H9 (cell line): Measurements from ENCODE around the gene HLA-DQB2. TPM values are rescaled to one million over a fixed set of nuclear protein-coding genes. Genes with fewer than 3 reads are reported as not detected.

Experiments used
- DNase-seq: peaks from one replicate; pipeline ENCODE4 v3.0.0-alpha.2; 2017
- H2AFZ ChIP-seq: one replicate; pipeline ENCODE4 v1.6.1; 2013; ENCODE audit warnings: mild to moderate bottlenecking, low read length, control low read depth, moderate library complexity
- H2AK5ac ChIP-seq: 2 replicates; pipeline ENCODE4 v1.6.1; 2013; ENCODE audit warnings: low read length, control low read depth, mixed read lengths; ENCODE audit not compliant: insufficient read length
- H2BK120ac ChIP-seq: one replicate; pipeline ENCODE4 v1.6.1; 2013; ENCODE audit warnings: low read depth, mild to moderate bottlenecking, low read length, control low read depth, inconsistent platforms; ENCODE audit not compliant: poor library complexity, severe bottlenecking
- H2BK12ac ChIP-seq: 2 replicates; pipeline ENCODE4 v1.6.1; 2013; ENCODE audit warnings: low read length, control low read depth, mixed read lengths, low read depth; ENCODE audit not compliant: insufficient read length
- H2BK15ac ChIP-seq: 2 replicates; pipeline ENCODE4 v1.6.1; 2013; ENCODE audit warnings: low read depth, low read length, control low read depth
- H2BK20ac ChIP-seq: one replicate; pipeline ENCODE4 v1.6.1; 2013; ENCODE audit warnings: low read depth, mild to moderate bottlenecking, low read length, control low read depth, inconsistent platforms; ENCODE audit not compliant: poor library complexity, severe bottlenecking
- H2BK5ac ChIP-seq: 2 replicates; pipeline ENCODE4 v1.6.1; 2013; ENCODE audit warnings: low read length, control low read depth, mixed read lengths; ENCODE audit not compliant: insufficient read length
- H3K14ac ChIP-seq: 2 replicates; pipeline ENCODE4 v1.6.1; 2013; ENCODE audit warnings: low read length, control low read depth; ENCODE audit not compliant: insufficient read depth
- H3K18ac ChIP-seq: 2 replicates; pipeline ENCODE4 v1.6.1; 2013; ENCODE audit warnings: low read depth, mild to moderate bottlenecking, mixed read lengths, low read length, control low read depth; ENCODE audit not compliant: insufficient read length
- H3K23ac ChIP-seq: 2 replicates; pipeline ENCODE4 v1.6.1; 2013; ENCODE audit warnings: low read length, control low read depth, mixed read lengths, low read depth; ENCODE audit not compliant: insufficient read length
- H3K23me2 ChIP-seq: 2 replicates; pipeline ENCODE4 v1.6.1; 2013; ENCODE audit warnings: low read depth, mild to moderate bottlenecking, mixed read lengths, low read length, control low read depth; ENCODE audit not compliant: insufficient read length, poor library complexity, severe bottlenecking
- H3K27ac ChIP-seq: 2 replicates; pipeline ENCODE4 v1.5.1; 2013; ENCODE audit warnings: low read length, control low read depth, mixed read lengths, low read depth; ENCODE audit not compliant: insufficient read length
- H3K27me3 ChIP-seq: 2 replicates; pipeline ENCODE4 v1.6.1; 2013; ENCODE audit warnings: low read length, control low read depth, inconsistent platforms; ENCODE audit not compliant: insufficient read depth
- H3K4ac ChIP-seq: 2 replicates; pipeline ENCODE4 v1.6.1; 2013; ENCODE audit warnings: low read depth, mild to moderate bottlenecking, control low read depth, inconsistent platforms, low read length, moderate library complexity
- H3K4me1 ChIP-seq: 2 replicates; pipeline ENCODE4 v1.6.1; 2013; ENCODE audit warnings: low read length, control low read depth, inconsistent platforms; ENCODE audit not compliant: insufficient read depth
- H3K4me2 ChIP-seq: 2 replicates; pipeline ENCODE4 v1.6.1; 2013; ENCODE audit warnings: low read length, control low read depth, mixed read lengths; ENCODE audit not compliant: insufficient read length, insufficient read depth
- H3K56ac ChIP-seq: 2 replicates; pipeline ENCODE4 v1.6.1; 2013; ENCODE audit warnings: low read depth, mild to moderate bottlenecking, mixed read lengths, low read length, control low read depth; ENCODE audit not compliant: insufficient read length
- H3K79me1 ChIP-seq: 2 replicates; pipeline ENCODE4 v1.6.1; 2013; ENCODE audit warnings: low read depth, mild to moderate bottlenecking, moderate library complexity, low read length, control low read depth, inconsistent platforms; ENCODE audit not compliant: insufficient read depth, poor library complexity, severe bottlenecking
- H3K79me2 ChIP-seq: 2 replicates; pipeline ENCODE4 v1.6.1; 2013; ENCODE audit warnings: low read length, control low read depth, inconsistent platforms; ENCODE audit not compliant: insufficient read depth
- H3K9ac ChIP-seq: 2 replicates; pipeline ENCODE4 v1.6.1; 2013; ENCODE audit warnings: low read length, control low read depth, mixed read lengths; ENCODE audit not compliant: insufficient read length; ENCODE audit errors: extremely low read depth
- H3K9me3 ChIP-seq: one replicate; pipeline ENCODE4 v1.6.1; 2013; ENCODE audit warnings: low read depth, low read length, inconsistent platforms; ENCODE audit not compliant: control insufficient read depth
- H3T11ph ChIP-seq: one replicate; pipeline ENCODE4 v1.6.1; 2013; ENCODE audit warnings: mild to moderate bottlenecking, low read length, control low read depth, inconsistent platforms
- H4K20me1 ChIP-seq: one replicate; pipeline ENCODE4 v1.6.1; 2013; ENCODE audit not compliant: control insufficient read depth, insufficient read length, insufficient read depth
- H4K5ac ChIP-seq: 2 replicates; pipeline ENCODE4 v1.6.1; 2013; ENCODE audit warnings: low read depth, mild to moderate bottlenecking, mixed read lengths, low read length, control low read depth; ENCODE audit not compliant: insufficient read length
- H4K8ac ChIP-seq: replicated peaks from 2 replicates; pipeline ENCODE4 v1.6.1; 2013; ENCODE audit warnings: low read length, control low read depth, mixed read lengths, low read depth; ENCODE audit not compliant: insufficient read length
- H4K91ac ChIP-seq: 2 replicates; pipeline ENCODE4 v1.6.1; 2013; ENCODE audit warnings: low read depth, mild to moderate bottlenecking, moderate library complexity, mixed read lengths, low read length, control low read depth; ENCODE audit not compliant: insufficient read length
- H3K27ac Mint-ChIP-seq, 3 experiments: 2 replicates in 2 of 3; 3 replicates in 1 of 3; pipeline ENCODE4 v1.8.0; 2020 to 2021; ENCODE audit warnings: mixed read lengths in 3 of 3, mild to moderate bottlenecking in 1 of 3, moderate library complexity in 1 of 3
- H3K27me3 Mint-ChIP-seq: 2 replicates; pipeline ENCODE4 v1.8.0; 2021; ENCODE audit warnings: low read depth, mild to moderate bottlenecking, moderate library complexity, mixed read lengths
- H3K36me3 Mint-ChIP-seq, 3 experiments: 2 replicates in 2 of 3; 3 replicates in 1 of 3; pipeline ENCODE4 v1.8.0; 2020 to 2021; ENCODE audit warnings: low read depth in 3 of 3, mixed read lengths in 3 of 3; ENCODE audit not compliant: insufficient read depth in 1 of 3
- H3K4me1 Mint-ChIP-seq, 2 experiments: 2 replicates each; pipeline ENCODE4 v1.8.0; 2020; ENCODE audit warnings: mixed read lengths in 2 of 2
- H3K4me3 Mint-ChIP-seq, 2 experiments: 2 replicates in 1 of 2; 3 replicates in 1 of 2; pipeline ENCODE4 v1.8.0; 2020 to 2021; ENCODE audit warnings: mild to moderate bottlenecking in 2 of 2, mixed read lengths in 2 of 2, moderate library complexity in 1 of 2
- H3K9me3 Mint-ChIP-seq, 2 experiments: 2 replicates in 1 of 2; 3 replicates in 1 of 2; pipeline ENCODE4 v1.8.0; 2020; ENCODE audit warnings: mild to moderate bottlenecking in 2 of 2, mixed read lengths in 2 of 2, moderate library complexity in 1 of 2
- CTCF ChIP-seq: fragments of 200-600 bp; sonication (generic); conservative IDR thresholded peaks from 3 replicates; pipeline ENCODE4 v1.8.0; 2021; ENCODE audit warnings: antibody characterized with exemption, mild to moderate bottlenecking
- WGBS: extraction: QIAGEN DNeasy Blood & Tissue Kit; methylation state at CpG from one replicate; pipeline ENCODE4 v1.1.7; 2013; ENCODE audit warnings: missing lambda C conversion rate, low lambda C conversion rate, mixed read lengths; ENCODE audit not compliant: insufficient read length; ENCODE audit errors: extremely low coverage; 5-methylcytosine and 5-hydroxymethylcytosine counted together
- total RNA-seq: library from RNA; stranded (reverse); gene quantifications from 2 replicates; pipeline ENCODE4 v1.2.1, GENCODE V29; 2021

The HLA-DQB2 gene
- total RNA-seq, 1 experiment from 2014 or later: not detected

- TF ChIP-seq CTCF: no peak
- Histone ChIP-seq H4K20me1 (no peaks in the 10 kb centered on the region), H2AFZ (no peak overlapping the region), H2BK12ac (no peak overlapping the region), H2BK20ac (no peak overlapping the region), H2BK15ac (no peak overlapping the region), H4K91ac (no peak overlapping the region), H3K4ac (no peak overlapping the region), H3K23me2 (no peaks in the 10 kb centered on the region), H2AK5ac (no peak overlapping the region), H4K5ac (no peak overlapping the region), H3K27ac (no peak overlapping the region), H2BK120ac (no peak overlapping the region), H3K56ac (no peak overlapping the region), H2BK5ac (no peak overlapping the region), H3K23ac (no peak overlapping the region), H3K79me2 (no peaks in the 10 kb centered on the region; the same call in 1 of the 2 replicates), H3T11ph (no peak overlapping the region), H3K27me3 (no peaks in the 10 kb centered on the region), H3K9ac (no peak overlapping the region), H3K9me3 (no peaks in the 10 kb centered on the region), H3K4me2 (no peak overlapping the region), H3K18ac (no peak overlapping the region), H3K14ac (no peak overlapping the region), H3K4me1 (no peaks in the 10 kb centered on the region), H4K8ac (no peak overlapping the region), H3K79me1 (no peaks in the 10 kb centered on the region)
- Mint-ChIP-seq H3K27ac (no peak overlapping the region), H3K9me3 (peaks cover 4 to 18% of the 10 kb centered on the region in 2 experiments; a peak in 3 of 5 replicates), H3K36me3 (peaks cover 0 to 4% (median 4%) of the 10 kb centered on the region in 3 experiments; a peak in 1 of 7 replicates), H3K4me1 (peaks cover 3 to 6% of the 10 kb centered on the region in 2 experiments; a peak in 3 of 4 replicates), H3K4me3 (no peak overlapping the region), H3K27me3 (no peaks in the 10 kb centered on the region; the same call in 1 of the 2 replicates)
- WGBS: no CpG with 5 or more reads among the region's 1 CpG
- DNase-seq: no peak
These were observed 11.7 kb upstream of the HLA-DQB2 start for GRCh38 chr6:32775071-32775470.
